HCT116 (cell line): ENCODE data around the gene FSTL4. TPM values are rescaled to one million over a fixed set of nuclear protein-coding genes. Genes with fewer than 3 reads are reported as not detected.

Experiments
- ATAC-seq: fragments of 200-7000 bp; cut with Tn5 transposase; 2 replicates; pipeline ENCODE4 v1.9.1; 2020; ENCODE audit warnings: mild to moderate bottlenecking, moderate library complexity
- BruUV-seq: library from RNA; stranded (reverse); fragments of 400-500 nt; replicated peaks from 2 replicates; lab custom pipeline; 2021; lab: Mats Ljungman, UMichigan
- CTCF ChIA-PET: fragments of 300-600 bp; sonication (Branson Sonifier 250); formaldehyde crosslinking; loops from one replicate; lab custom pipeline; 2021; ENCODE audit warnings: antibody characterized with exemption; lab: Charles Lee
- POLR2A ChIA-PET: fragments of 300-600, 350-600 bp; sonication (Branson Sonifier 250); formaldehyde crosslinking; loops from one replicate; lab custom pipeline; 2021; ENCODE audit warnings: antibody characterized with exemption; lab: Charles Lee
- RAD21 ChIA-PET, 2 experiments: fragments of 300-600 bp; sonication (Branson Sonifier 250); formaldehyde crosslinking; loops; one replicate each; lab custom pipeline; 2023; ENCODE audit warnings: low total read pairs in 2 of 2; ENCODE audit not compliant: uncharacterized antibody in 2 of 2, unreplicated experiment in 2 of 2, low non-redundant PET in 1 of 2; lab: Charles Lee
- DNase-seq: peaks from one replicate; pipeline ENCODE4 v3.0.0-alpha.2; 2010; ENCODE audit warnings: low read depth, low spot score
- H2AFZ ChIP-seq: fragments of 200-600 bp; shearing (Covaris generic), sonication (generic); 2 replicates; pipeline ENCODE4 v1.6.1; 2017; ENCODE audit warnings: low read depth, mixed run types, mixed read lengths, antibody characterized with exemption, low read length; ENCODE audit not compliant: poor library complexity, severe bottlenecking
- H3K27ac ChIP-seq: 2 replicates; pipeline ENCODE4 v1.5.1; 2012; ENCODE audit warnings: low read depth, low read length
- H3K27me3 ChIP-seq: fragments of 200-600 bp; sonication (generic); 2 replicates; pipeline ENCODE4 v1.6.1; 2016; ENCODE audit warnings: mixed run types, low read length, mixed read lengths; ENCODE audit not compliant: insufficient read depth
- H3K36me3 ChIP-seq, 2 experiments: fragments of 200-500 bp in 1 of 2; fragments of 200-600 bp in 1 of 2; sonication (Bioruptor generic) in 1 of 2; sonication (generic) in 1 of 2; 2 replicates each; pipeline versions ENCODE4 v1.5.1 to v1.6.1; 2014 to 2016; ENCODE audit warnings: low read length in 2 of 2, inconsistent platforms in 1 of 2, mixed read lengths in 1 of 2, mixed run types in 1 of 2; ENCODE audit not compliant: insufficient read depth in 2 of 2, control insufficient read depth in 1 of 2
- H3K4me1 ChIP-seq, 2 experiments: fragments of 200-600 bp in 1 of 2; sonication (generic) in 1 of 2; 2 replicates each; pipeline versions ENCODE4 v1.5.1 to v1.6.1; 2012 to 2017; ENCODE audit warnings: low read length in 2 of 2, inconsistent platforms in 1 of 2, mild to moderate bottlenecking in 1 of 2, mixed read lengths in 1 of 2, mixed run types in 1 of 2, moderate library complexity in 1 of 2; ENCODE audit not compliant: insufficient read depth in 2 of 2, control insufficient read depth in 1 of 2
- H3K4me2 ChIP-seq: fragments of 200-600 bp; sonication (generic); 2 replicates; pipeline ENCODE4 v1.6.1; 2017; ENCODE audit warnings: mixed run types, low read length, mixed read lengths
- H3K4me3 ChIP-seq, 2 experiments: fragments of 200-600 bp in 1 of 2; sonication (generic) in 1 of 2; replicated peaks in 1 of 2; 2 replicates each; pipeline ENCODE4 v1.5.1; 2011 to 2016; ENCODE audit warnings: low read length in 2 of 2, control low read depth in 1 of 2, low read depth in 1 of 2, mild to moderate bottlenecking in 1 of 2, mixed read lengths in 1 of 2, mixed run types in 1 of 2
- H3K79me2 ChIP-seq: fragments of 200-600 bp; sonication (generic); 2 replicates; pipeline ENCODE4 v1.6.1; 2017; ENCODE audit warnings: mild to moderate bottlenecking, mixed run types, low read length, moderate library complexity, mixed read lengths; ENCODE audit not compliant: insufficient read depth
- H3K9ac ChIP-seq: fragments of 200-600 bp; sonication (generic); 2 replicates; pipeline ENCODE4 v1.6.1; 2016; ENCODE audit warnings: low read length, mixed read lengths
- H3K9me2 ChIP-seq: fragments of 200-600 bp; sonication (generic), shearing (Covaris generic); 2 replicates; pipeline ENCODE4 v1.6.1; 2017; ENCODE audit warnings: mixed run types, mild to moderate bottlenecking, moderate library complexity; ENCODE audit not compliant: insufficient read depth
- H3K9me3 ChIP-seq, 2 experiments: fragments of 200-500 bp in 1 of 2; fragments of 200-600 bp in 1 of 2; sonication (Bioruptor generic) in 1 of 2; sonication (generic) in 1 of 2; 2 replicates each; pipeline ENCODE4 v1.6.1; 2014 to 2017; ENCODE audit warnings: low read length in 2 of 2, mixed read lengths in 2 of 2, inconsistent platforms in 1 of 2, low read depth in 1 of 2, mild to moderate bottlenecking in 1 of 2, mixed run types in 1 of 2, moderate library complexity in 1 of 2; ENCODE audit not compliant: control insufficient read depth in 1 of 2, insufficient read depth in 1 of 2
- H4K20me1 ChIP-seq: fragments of 200-600 bp; sonication (generic), shearing (Covaris generic); 2 replicates; pipeline ENCODE4 v1.6.1; 2017; ENCODE audit warnings: mixed run types, mild to moderate bottlenecking, moderate library complexity; ENCODE audit not compliant: insufficient read depth
- CBX3 ChIP-seq: IDR thresholded peaks from 2 replicates; pipeline ENCODE4 v1.6.1; 2012; ENCODE audit warnings: low read depth
- CEBPB ChIP-seq: IDR thresholded peaks from 2 replicates; pipeline ENCODE4 v1.6.1; 2012; ENCODE audit warnings: low read depth
- EZH2phosphoT487 ChIP-seq: fragments of 200-600 bp; IDR thresholded peaks from 2 replicates; pipeline ENCODE4 v1.6.1; 2018; ENCODE audit warnings: antibody characterized with exemption, borderline replicate concordance
- FOSL1 ChIP-seq: IDR thresholded peaks from 2 replicates; pipeline ENCODE4 v1.6.1; 2012; ENCODE audit warnings: low read depth
- POLR2AphosphoS5 ChIP-seq: IDR thresholded peaks from 2 replicates; pipeline ENCODE4 v1.6.1; 2011; ENCODE audit warnings: mild to moderate bottlenecking, low read depth, low read length, moderate library complexity
- RAD21 ChIP-seq: IDR thresholded peaks from 2 replicates; pipeline ENCODE4 v1.6.1; 2012; ENCODE audit warnings: low read depth, mild to moderate bottlenecking
- SIN3A ChIP-seq: IDR thresholded peaks from 2 replicates; pipeline ENCODE4 v1.6.1; 2012; ENCODE audit warnings: low read depth
- SRF ChIP-seq: IDR thresholded peaks from 2 replicates; pipeline ENCODE4 v1.6.1; 2012; ENCODE audit warnings: low read depth
- TCF7L2 ChIP-seq: IDR thresholded peaks from 2 replicates; pipeline ENCODE4 v1.7.0; 2011; ENCODE audit warnings: borderline replicate concordance, inconsistent platforms; ENCODE audit not compliant: insufficient read depth, insufficient read length; ENCODE audit errors: extremely low read depth
- ZNF274 ChIP-seq: fragments of 200-500 bp; sonication (Bioruptor generic); IDR thresholded peaks from 2 replicates; pipeline ENCODE4 v1.6.1; 2014; ENCODE audit warnings: mild to moderate bottlenecking, low read depth, low read length, inconsistent platforms
- intact Hi-C: fragments of 100-400 bp; cut with micrococcal nuclease; formaldehyde crosslinking; loops from 2 replicates; pipeline ENCODE4 v1.10.0; 2022
- total RNA-seq: library from RNA; stranded (reverse); gene quantifications from one replicate; pipeline ENCODE4 v1.2.1, GENCODE V29; 2021; ENCODE audit not compliant: unreplicated experiment
- TF ChIP-seq, protein P1 (sequence below): IDR thresholded peaks from 2 replicates; pipeline ENCODE4 v1.6.1; 2012
- TF ChIP-seq, protein P2 (sequence below): IDR thresholded peaks from 2 replicates; pipeline ENCODE4 v1.6.1; 2012
- TF ChIP-seq, protein P3 (sequence below), 3 experiments: fragments of 200-600 bp in 1 of 3; sonication (generic) in 1 of 3; IDR thresholded peaks in 2 of 3; conservative IDR thresholded peaks in 1 of 3; 2 replicates each; pipeline ENCODE4 v1.5.1; 2012 to 2017; ENCODE audit warnings: low read depth in 2 of 3, low read length in 2 of 3, antibody characterized with exemption in 1 of 3, borderline replicate concordance in 1 of 3, control low read depth in 1 of 3, mild to moderate bottlenecking in 1 of 3, mixed read lengths in 1 of 3, mixed run types in 1 of 3, moderate library complexity in 1 of 3; ENCODE audit not compliant: insufficient read depth in 1 of 3
- TF ChIP-seq, protein P4 (sequence below): IDR thresholded peaks from 2 replicates; pipeline ENCODE4 v1.6.1; 2011; ENCODE audit warnings: mild to moderate bottlenecking, low read length, moderate library complexity; ENCODE audit not compliant: insufficient replicate concordance; ENCODE audit errors: extremely low read depth

The FSTL4 gene
- total RNA-seq, 1 experiment from 2014 or later: 0.37 TPM

DNA sequence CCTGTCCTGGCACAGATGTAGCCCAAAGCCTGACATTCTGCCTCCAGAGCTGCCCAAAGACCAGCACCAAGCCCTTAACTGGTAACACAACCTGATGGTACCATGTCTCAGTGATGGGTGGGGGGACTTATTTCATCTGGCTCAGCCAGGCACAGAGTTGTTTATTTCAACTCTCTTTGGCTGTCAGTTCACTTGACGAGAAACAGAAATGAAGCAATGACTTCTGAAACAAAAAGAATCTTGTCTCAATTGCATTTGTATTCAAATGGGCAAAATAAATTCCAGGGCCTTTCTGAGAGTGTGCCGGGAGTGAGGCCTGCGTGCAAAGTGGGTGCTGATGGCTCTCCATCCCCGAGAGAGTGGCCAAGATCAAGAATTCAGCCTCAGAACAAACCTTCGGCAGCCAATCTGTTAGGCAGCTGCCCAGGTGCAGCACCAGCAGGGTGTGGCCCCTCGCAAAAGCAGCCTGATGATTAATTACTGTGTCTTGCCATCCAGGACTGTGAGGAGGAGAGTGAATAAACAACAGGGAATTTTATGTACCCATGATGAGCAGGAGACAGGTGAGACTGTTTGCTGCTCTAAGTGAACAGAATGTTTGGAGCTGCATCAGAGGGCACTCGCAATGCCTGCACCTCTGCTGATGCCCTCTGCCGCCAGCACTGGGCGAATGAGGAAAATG lies 322.5 kb downstream of the FSTL4 start:
- ChIA-PET CTCF (no interaction called here), POLR2A (no interaction called here), RAD21 (no interaction called here)
- Histone ChIP-seq H3K4me2 (peak overlapping the region; percentile 54), H2AFZ (no peak overlapping the region), H3K27me3 (no peaks in the 10 kb centered on the region), H3K9me2 (no peaks in the 10 kb centered on the region), H3K9me3 (no peaks in the 10 kb centered on the region), H3K79me2 (no peaks in the 10 kb centered on the region), H3K9ac (no peak overlapping the region), H3K4me1 (peaks cover 21 to 52% of the 10 kb centered on the region in 2 experiments), H3K27ac (no peak overlapping the region), H3K4me3 (no peak overlapping the region), H3K36me3 (no peaks in the 10 kb centered on the region), H4K20me1 (no peaks in the 10 kb centered on the region)
- ATAC-seq: no peak
- BruUV-seq: no TSS peak
- intact Hi-C loops: no loop called here
- DNase-seq: no peak
- TF ChIP-seq POLR2AphosphoS5 (no peak), FOSL1 (no peak), SRF (no peak), CBX3 (no peak), CEBPB (no peak), RAD21 (no peak), EZH2phosphoT487 (no peak), ZNF274 (no peak), SIN3A (no peak), TCF7L2 (no peak)
- TF ChIP-seq, protein P1, sequence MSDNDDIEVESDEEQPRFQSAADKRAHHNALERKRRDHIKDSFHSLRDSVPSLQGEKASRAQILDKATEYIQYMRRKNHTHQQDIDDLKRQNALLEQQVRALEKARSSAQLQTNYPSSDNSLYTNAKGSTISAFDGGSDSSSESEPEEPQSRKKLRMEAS: no peak
- TF ChIP-seq, protein P2, sequence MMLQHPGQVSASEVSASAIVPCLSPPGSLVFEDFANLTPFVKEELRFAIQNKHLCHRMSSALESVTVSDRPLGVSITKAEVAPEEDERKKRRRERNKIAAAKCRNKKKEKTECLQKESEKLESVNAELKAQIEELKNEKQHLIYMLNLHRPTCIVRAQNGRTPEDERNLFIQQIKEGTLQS: no peak
- TF ChIP-seq, protein P3, sequence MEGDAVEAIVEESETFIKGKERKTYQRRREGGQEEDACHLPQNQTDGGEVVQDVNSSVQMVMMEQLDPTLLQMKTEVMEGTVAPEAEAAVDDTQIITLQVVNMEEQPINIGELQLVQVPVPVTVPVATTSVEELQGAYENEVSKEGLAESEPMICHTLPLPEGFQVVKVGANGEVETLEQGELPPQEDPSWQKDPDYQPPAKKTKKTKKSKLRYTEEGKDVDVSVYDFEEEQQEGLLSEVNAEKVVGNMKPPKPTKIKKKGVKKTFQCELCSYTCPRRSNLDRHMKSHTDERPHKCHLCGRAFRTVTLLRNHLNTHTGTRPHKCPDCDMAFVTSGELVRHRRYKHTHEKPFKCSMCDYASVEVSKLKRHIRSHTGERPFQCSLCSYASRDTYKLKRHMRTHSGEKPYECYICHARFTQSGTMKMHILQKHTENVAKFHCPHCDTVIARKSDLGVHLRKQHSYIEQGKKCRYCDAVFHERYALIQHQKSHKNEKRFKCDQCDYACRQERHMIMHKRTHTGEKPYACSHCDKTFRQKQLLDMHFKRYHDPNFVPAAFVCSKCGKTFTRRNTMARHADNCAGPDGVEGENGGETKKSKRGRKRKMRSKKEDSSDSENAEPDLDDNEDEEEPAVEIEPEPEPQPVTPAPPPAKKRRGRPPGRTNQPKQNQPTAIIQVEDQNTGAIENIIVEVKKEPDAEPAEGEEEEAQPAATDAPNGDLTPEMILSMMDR (IDR thresholded peaks at IDR 0.05 in 2 of 3, conservative IDR thresholded peaks at IDR 0.05 in 1 of 3; ENCODE audit: borderline replicate concordance in 1 of 3, insufficient read depth in 1 of 3, low read depth in 2 of 3, low read length in 2 of 3): no peak
- TF ChIP-seq, protein P4, sequence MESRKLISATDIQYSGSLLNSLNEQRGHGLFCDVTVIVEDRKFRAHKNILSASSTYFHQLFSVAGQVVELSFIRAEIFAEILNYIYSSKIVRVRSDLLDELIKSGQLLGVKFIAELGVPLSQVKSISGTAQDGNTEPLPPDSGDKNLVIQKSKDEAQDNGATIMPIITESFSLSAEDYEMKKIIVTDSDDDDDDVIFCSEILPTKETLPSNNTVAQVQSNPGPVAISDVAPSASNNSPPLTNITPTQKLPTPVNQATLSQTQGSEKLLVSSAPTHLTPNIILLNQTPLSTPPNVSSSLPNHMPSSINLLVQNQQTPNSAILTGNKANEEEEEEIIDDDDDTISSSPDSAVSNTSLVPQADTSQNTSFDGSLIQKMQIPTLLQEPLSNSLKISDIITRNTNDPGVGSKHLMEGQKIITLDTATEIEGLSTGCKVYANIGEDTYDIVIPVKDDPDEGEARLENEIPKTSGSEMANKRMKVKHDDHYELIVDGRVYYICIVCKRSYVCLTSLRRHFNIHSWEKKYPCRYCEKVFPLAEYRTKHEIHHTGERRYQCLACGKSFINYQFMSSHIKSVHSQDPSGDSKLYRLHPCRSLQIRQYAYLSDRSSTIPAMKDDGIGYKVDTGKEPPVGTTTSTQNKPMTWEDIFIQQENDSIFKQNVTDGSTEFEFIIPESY: no peak
